Mesendoderm (in vitro differentiated cells): ENCODE results near the gene PIK3R4.

Experiments used
- DNase-seq: peaks from one replicate; pipeline ENCODE4 v3.0.0; 2013
- H2AK5ac ChIP-seq: 2 replicates; pipeline ENCODE4 v1.6.1; 2013; ENCODE audit warnings: low read length, inconsistent platforms
- H2BK120ac ChIP-seq: 2 replicates; pipeline ENCODE4 v1.6.1; 2013; ENCODE audit warnings: low read depth, mild to moderate bottlenecking, low read length, moderate library complexity, mixed read lengths
- H2BK15ac ChIP-seq: replicated peaks from 2 replicates; pipeline ENCODE4 v1.6.1; 2013; ENCODE audit warnings: low read depth, mild to moderate bottlenecking, moderate library complexity
- H2BK5ac ChIP-seq: 2 replicates; pipeline ENCODE4 v1.6.1; 2013; ENCODE audit warnings: low read length, inconsistent platforms
- H3K18ac ChIP-seq: 2 replicates; pipeline ENCODE4 v1.6.1; 2013; ENCODE audit warnings: mild to moderate bottlenecking, low read length, mixed read lengths
- H3K23ac ChIP-seq: one replicate; pipeline ENCODE4 v1.6.1; 2013; ENCODE audit warnings: low read length
- H3K27ac ChIP-seq: 2 replicates; pipeline ENCODE4 v1.5.1; 2013; ENCODE audit warnings: low read depth, mild to moderate bottlenecking, inconsistent platforms, low read length, moderate library complexity
- H3K27me3 ChIP-seq: 2 replicates; pipeline ENCODE4 v1.6.1; 2013; ENCODE audit warnings: low read length, control low read depth, mild to moderate bottlenecking, inconsistent platforms; ENCODE audit not compliant: insufficient read depth, poor library complexity
- H3K36me3 ChIP-seq: 2 replicates; pipeline ENCODE4 v1.6.1; 2013; ENCODE audit warnings: low read length, inconsistent platforms; ENCODE audit not compliant: control insufficient read depth, insufficient read depth
- H3K4ac ChIP-seq: one replicate; pipeline ENCODE4 v1.6.1; 2013; ENCODE audit warnings: low read depth, mild to moderate bottlenecking, low read length, moderate library complexity
- H3K4me1 ChIP-seq: 2 replicates; pipeline ENCODE4 v1.6.1; 2013; ENCODE audit warnings: low read depth, low read length, inconsistent platforms; ENCODE audit not compliant: control insufficient read depth
- H3K4me2 ChIP-seq: 2 replicates; pipeline ENCODE4 v1.6.1; 2013; ENCODE audit warnings: low read length
- H3K4me3 ChIP-seq: 2 replicates; pipeline ENCODE4 v1.5.1; 2013; ENCODE audit warnings: mild to moderate bottlenecking, low read length
- H3K56ac ChIP-seq: one replicate; pipeline ENCODE4 v1.6.1; 2013; ENCODE audit warnings: low read length
- H3K79me1 ChIP-seq: 2 replicates; pipeline ENCODE4 v1.6.1; 2013; ENCODE audit warnings: low read length, inconsistent platforms
- H3K79me2 ChIP-seq: 2 replicates; pipeline ENCODE4 v1.6.1; 2013; ENCODE audit warnings: mild to moderate bottlenecking, low read length; ENCODE audit not compliant: control insufficient read depth, insufficient read depth
- H3K9ac ChIP-seq: 2 replicates; pipeline ENCODE4 v1.6.1; 2013; ENCODE audit warnings: low read length, inconsistent platforms
- H4K5ac ChIP-seq: one replicate; pipeline ENCODE4 v1.6.1; 2013; ENCODE audit warnings: low read length
- H4K8ac ChIP-seq: one replicate; pipeline ENCODE4 v1.6.1; 2013; ENCODE audit warnings: low read depth, mild to moderate bottlenecking, control low read depth, low read length, moderate library complexity
- WGBS: extraction: QIAGEN DNeasy Blood & Tissue Kit; methylation state at CpG from one replicate; pipeline ENCODE4 v1.1.7; 2013; ENCODE audit warnings: low lambda C conversion rate, missing lambda C conversion rate; ENCODE audit not compliant: insufficient coverage; ENCODE audit errors: extremely low coverage; 5-methylcytosine and 5-hydroxymethylcytosine counted together

Gene PIK3R4

GRCh38 chr3:130635285-130635684 lies 111.3 kb downstream of the PIK3R4 start:
- no peaks in the 10 kb centered on the region for H3K36me3 ChIP-seq
- H2AK5ac ChIP-seq: no peak overlapping the region
- no peak overlapping the region for H2BK5ac ChIP-seq
- no peak overlapping the region for H3K23ac ChIP-seq
- no peaks in the 10 kb centered on the region for H3K27me3 ChIP-seq
- DNase-seq: no peak
- no peak overlapping the region for H3K4ac ChIP-seq
- no peak overlapping the region for H4K5ac ChIP-seq
- no peak overlapping the region for H2BK120ac ChIP-seq
- H3K79me1 ChIP-seq: no peaks in the 10 kb centered on the region
- H4K8ac ChIP-seq: no peak overlapping the region
- no peak overlapping the region for H3K27ac ChIP-seq
- H3K9ac ChIP-seq: no peak overlapping the region
- H3K56ac ChIP-seq: no peak overlapping the region
- H3K4me3 ChIP-seq: no peak overlapping the region
- H3K4me1 ChIP-seq: no peaks in the 10 kb centered on the region
- H3K79me2 ChIP-seq: no peaks in the 10 kb centered on the region
- WGBS: no CpG with 5 or more reads among the region's 2 CpGs
- no peak overlapping the region for H2BK15ac ChIP-seq
- no peak overlapping the region for H3K18ac ChIP-seq
- no peak overlapping the region for H3K4me2 ChIP-seq
